ENCODE measurements around the gene MTAP. TPM values are rescaled to one million over a fixed set of nuclear protein-coding genes. Genes with fewer than 3 reads are reported as not detected.

The MTAP gene
- total and polyA plus RNA-seq, 8 donors: 1.2 to 38.4 (median 13.4) TPM

DNA sequence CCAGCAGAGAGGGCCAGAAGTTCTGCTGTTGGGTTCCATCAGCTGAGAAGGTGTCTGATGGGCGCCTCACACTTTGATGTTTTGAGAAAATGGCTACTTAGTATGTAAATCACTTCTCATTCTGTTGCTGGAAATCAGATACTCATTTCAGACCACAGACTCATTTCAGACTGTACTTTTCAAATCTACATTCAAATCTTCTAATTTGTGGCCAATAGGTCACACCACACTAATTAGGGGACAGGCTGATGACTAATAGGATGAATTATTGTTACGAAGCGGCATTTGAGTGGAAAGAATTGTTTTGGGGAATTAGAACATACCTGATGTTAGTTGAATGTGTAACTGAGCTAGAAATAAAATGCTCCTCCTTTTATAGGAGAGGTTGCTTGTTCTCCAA lies 13.2 kb downstream of the MTAP start:
- DNase-seq: no peak
- Histone ChIP-seq H3K9me3 (peaks cover 0 to 3% (median 0%) of the 10 kb centered on the region in 4 donors), H3K4me1 (peaks cover 0 to 25% (median 12%) of the 10 kb centered on the region in 4 donors), H3K27ac (no peak overlapping the region), H3K27me3 (no peaks in the 10 kb centered on the region), H3K4me3 (no peak overlapping the region), H3K36me3 (peaks cover 17 to 65% (median 65%) of the 10 kb centered on the region in 4 donors)
- 93 to 98% (median 95%) methylated on average over 3 of the region's 3 CpGs for WGBS, 5 donors
- TF ChIP-seq POLR2AphosphoS5 (IDR thresholded peaks at IDR 0.05) (no peak), EP300 (IDR thresholded peaks at IDR 0.05) (no peak)
- TF ChIP-seq, protein P1, sequence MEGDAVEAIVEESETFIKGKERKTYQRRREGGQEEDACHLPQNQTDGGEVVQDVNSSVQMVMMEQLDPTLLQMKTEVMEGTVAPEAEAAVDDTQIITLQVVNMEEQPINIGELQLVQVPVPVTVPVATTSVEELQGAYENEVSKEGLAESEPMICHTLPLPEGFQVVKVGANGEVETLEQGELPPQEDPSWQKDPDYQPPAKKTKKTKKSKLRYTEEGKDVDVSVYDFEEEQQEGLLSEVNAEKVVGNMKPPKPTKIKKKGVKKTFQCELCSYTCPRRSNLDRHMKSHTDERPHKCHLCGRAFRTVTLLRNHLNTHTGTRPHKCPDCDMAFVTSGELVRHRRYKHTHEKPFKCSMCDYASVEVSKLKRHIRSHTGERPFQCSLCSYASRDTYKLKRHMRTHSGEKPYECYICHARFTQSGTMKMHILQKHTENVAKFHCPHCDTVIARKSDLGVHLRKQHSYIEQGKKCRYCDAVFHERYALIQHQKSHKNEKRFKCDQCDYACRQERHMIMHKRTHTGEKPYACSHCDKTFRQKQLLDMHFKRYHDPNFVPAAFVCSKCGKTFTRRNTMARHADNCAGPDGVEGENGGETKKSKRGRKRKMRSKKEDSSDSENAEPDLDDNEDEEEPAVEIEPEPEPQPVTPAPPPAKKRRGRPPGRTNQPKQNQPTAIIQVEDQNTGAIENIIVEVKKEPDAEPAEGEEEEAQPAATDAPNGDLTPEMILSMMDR (IDR thresholded peaks at IDR 0.05): no peak
- intact Hi-C loops (cut with DNase I; ENCODE audit: low total_unique reads): loop anchor here (10.0 kb wide), 1 partner anchor 189 kb away; the partner anchor contains the start of gene CDKN2B

GRCh38 chr9:21817176-21817575 lies 14.7 kb downstream of the MTAP start:
- TF ChIP-seq, protein P1 (IDR thresholded peaks at IDR 0.05): no peak
- TF ChIP-seq POLR2A (IDR thresholded peaks at IDR 0.05) (no peak), EP300 (IDR thresholded peaks at IDR 0.05) (no peak), POLR2AphosphoS5 (IDR thresholded peaks at IDR 0.05) (no peak)
- Histone ChIP-seq H3K4me1 (peaks cover 0 to 25% (median 12%) of the 10 kb centered on the region in 4 donors), H3K27ac (no peak overlapping the region), H3K9me3 (peaks cover 0 to 3% (median 0%) of the 10 kb centered on the region in 4 donors), H3K27me3 (no peaks in the 10 kb centered on the region), H3K4me3 (no peak overlapping the region), H3K36me3 (peaks cover 17 to 56% (median 55%) of the 10 kb centered on the region in 4 donors)
- no peak for DNase-seq
- intact Hi-C loops (cut with DNase I; ENCODE audit: low total_unique reads): loop anchor here (10.0 kb wide), 1 partner anchor 188 kb away; the partner anchor contains the start of gene CDKN2B
- whole genome bisulfite sequencing, 5 donors: 74 to 90% (median 83%) methylated on average over 3 of the region's 3 CpGs

DNA sequence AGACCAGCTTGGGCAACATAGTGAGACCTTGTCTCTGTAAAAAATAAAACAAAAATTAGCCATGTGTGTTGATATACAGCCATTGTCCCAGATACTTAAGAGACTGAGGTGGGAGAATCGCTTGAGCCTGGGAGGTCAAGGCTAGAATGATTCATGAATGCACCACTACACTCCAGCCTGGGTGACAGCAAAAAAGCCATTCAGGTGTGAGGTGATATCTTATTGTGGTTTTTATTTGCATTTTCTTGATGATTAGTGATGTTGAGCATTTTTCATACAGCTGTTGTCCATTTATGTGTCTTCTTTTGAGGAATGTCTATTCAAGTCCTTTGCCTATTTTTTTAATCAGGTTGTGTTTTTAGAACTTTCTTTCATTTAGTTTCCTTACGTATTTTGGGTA lies 23.2 kb downstream of the MTAP start:
- Histone ChIP-seq H3K4me3 (no peak overlapping the region), H3K36me3 (peaks cover 19 to 82% (median 70%) of the 10 kb centered on the region in 4 donors), H3K27ac (no peak overlapping the region), H3K4me1 (no peaks in the 10 kb centered on the region), H3K27me3 (no peaks in the 10 kb centered on the region), H3K9me3 (peaks cover 0 to 12% (median 5%) of the 10 kb centered on the region in 4 donors)
- intact Hi-C loops (cut with DNase I; ENCODE audit: low total_unique reads): loop anchor here (5.0 kb wide), 1 partner anchor 367 kb away; no protein-coding TSS in a partner anchor
- 90 to 100% (median 93%) methylated on average over 2 of the region's 2 CpGs for WGBS, 5 donors
- DNase-seq: no peak
- no peak for TF ChIP-seq POLR2A (IDR thresholded peaks at IDR 0.05)
- no peak for TF ChIP-seq POLR2AphosphoS5 (IDR thresholded peaks at IDR 0.05)
- TF ChIP-seq EP300 (IDR thresholded peaks at IDR 0.05): no peak
- TF ChIP-seq, protein P1 (IDR thresholded peaks at IDR 0.05): no peak

DNA sequence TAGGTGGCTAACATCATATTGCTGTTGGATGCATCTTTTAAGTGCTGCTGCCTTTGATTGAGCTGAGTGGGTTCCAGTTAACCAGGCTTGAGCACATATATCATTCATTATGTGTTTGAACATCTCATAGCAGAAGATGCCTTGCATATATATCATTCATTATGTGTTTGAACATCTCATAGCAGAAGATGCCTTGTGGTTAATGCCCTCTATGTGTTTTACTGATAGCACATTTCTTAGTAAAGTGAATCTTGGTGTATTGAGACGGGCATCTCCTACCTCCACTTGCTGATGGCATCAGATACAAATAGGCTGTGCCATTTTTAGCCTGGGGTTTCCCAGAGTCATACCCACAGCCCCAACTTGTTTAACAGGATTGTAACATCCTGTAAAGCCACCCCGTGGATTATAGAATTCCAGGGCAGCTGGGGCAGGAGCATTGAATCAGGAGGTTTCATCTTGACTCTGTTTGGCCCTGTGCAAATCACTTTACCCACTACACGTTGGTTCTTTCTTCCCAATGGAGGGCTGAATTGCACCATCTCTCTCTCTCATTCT lies 26.5 kb downstream of the MTAP start:
- Histone ChIP-seq H3K27ac (no peak overlapping the region), H3K4me3 (no peak overlapping the region), H3K27me3 (no peaks in the 10 kb centered on the region), H3K4me1 (peaks cover 0 to 14% (median 3%) of the 10 kb centered on the region in 4 donors), H3K36me3 (peaks cover 15 to 86% (median 69%) of the 10 kb centered on the region in 4 donors), H3K9me3 (peaks cover 0 to 11% (median 5%) of the 10 kb centered on the region in 4 donors)
- 63 to 84% (median 83%) methylated on average over 3 of the region's 3 CpGs for WGBS, 5 donors
- TF ChIP-seq EP300 (IDR thresholded peaks at IDR 0.05) (no peak), POLR2AphosphoS5 (IDR thresholded peaks at IDR 0.05) (no peak)
- TF ChIP-seq, protein P1 (IDR thresholded peaks at IDR 0.05): no peak
- no peak for DNase-seq
- intact Hi-C loops (cut with DNase I; ENCODE audit: low total_unique reads): loop anchor here (5.0 kb wide), 1 partner anchor 363 kb away; no protein-coding TSS in a partner anchor

Data from stomach (tissue), 9 donors.